ENCODE results near the gene ZG16B.

DNA sequence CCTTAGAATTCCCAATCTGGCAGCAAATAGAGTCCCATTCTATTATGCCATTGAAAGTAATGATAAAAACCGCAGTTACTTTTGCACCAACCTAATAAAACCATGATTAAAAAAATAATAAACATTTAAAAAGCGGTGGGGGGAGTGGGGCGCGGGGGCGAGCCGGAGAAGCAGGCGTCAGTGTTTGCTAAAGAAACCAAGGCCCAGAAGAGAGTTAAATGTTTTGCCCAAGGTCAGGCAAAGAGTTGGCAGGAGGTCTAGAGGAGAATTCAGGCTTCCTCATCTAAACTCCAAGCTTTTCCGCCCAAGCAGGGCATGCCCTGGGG, 37.5 kb downstream of the ZG16B start:
- TF ChIP-seq, protein P1, sequence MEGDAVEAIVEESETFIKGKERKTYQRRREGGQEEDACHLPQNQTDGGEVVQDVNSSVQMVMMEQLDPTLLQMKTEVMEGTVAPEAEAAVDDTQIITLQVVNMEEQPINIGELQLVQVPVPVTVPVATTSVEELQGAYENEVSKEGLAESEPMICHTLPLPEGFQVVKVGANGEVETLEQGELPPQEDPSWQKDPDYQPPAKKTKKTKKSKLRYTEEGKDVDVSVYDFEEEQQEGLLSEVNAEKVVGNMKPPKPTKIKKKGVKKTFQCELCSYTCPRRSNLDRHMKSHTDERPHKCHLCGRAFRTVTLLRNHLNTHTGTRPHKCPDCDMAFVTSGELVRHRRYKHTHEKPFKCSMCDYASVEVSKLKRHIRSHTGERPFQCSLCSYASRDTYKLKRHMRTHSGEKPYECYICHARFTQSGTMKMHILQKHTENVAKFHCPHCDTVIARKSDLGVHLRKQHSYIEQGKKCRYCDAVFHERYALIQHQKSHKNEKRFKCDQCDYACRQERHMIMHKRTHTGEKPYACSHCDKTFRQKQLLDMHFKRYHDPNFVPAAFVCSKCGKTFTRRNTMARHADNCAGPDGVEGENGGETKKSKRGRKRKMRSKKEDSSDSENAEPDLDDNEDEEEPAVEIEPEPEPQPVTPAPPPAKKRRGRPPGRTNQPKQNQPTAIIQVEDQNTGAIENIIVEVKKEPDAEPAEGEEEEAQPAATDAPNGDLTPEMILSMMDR (IDR thresholded peaks at IDR 0.05; ENCODE audit: low read depth, low read length) = no peak
- no peak for TF ChIP-seq EZH2phosphoT487 (IDR thresholded peaks at IDR 0.05; ENCODE audit: low read depth)
